Thoracic aorta (tissue), 2 donors: Measurements from ENCODE around the gene EEFSEC. TPM values are rescaled to one million over a fixed set of nuclear protein-coding genes. Genes with fewer than 3 reads are reported as not detected.

ENCODE experiments used
- ATAC-seq: fragments of 150-250 bp; one replicate; pipeline ENCODE4 v1.8.0; 2017; ENCODE audit warnings: low read depth; ENCODE audit not compliant: insufficient number of reproducible peaks, low FRiP score
- DNase-seq: peaks from one replicate; pipeline ENCODE4 v3.0.0-alpha.2; 2020; ENCODE audit warnings: low spot score
- H3K27ac ChIP-seq, 2 donors: fragments of 200-600 bp; sonication (generic); 1 replicate in 1 of 2; 2 replicates in 1 of 2; pipeline ENCODE4 v1.5.1; 2016; ENCODE audit warnings: mild to moderate bottlenecking in 2 of 2, moderate library complexity in 2 of 2
- H3K27me3 ChIP-seq: fragments of 200-600 bp; sonication (generic); replicated peaks from 2 replicates; pipeline ENCODE4 v1.6.0; 2016; ENCODE audit warnings: mild to moderate bottlenecking; ENCODE audit not compliant: insufficient read depth
- H3K36me3 ChIP-seq: fragments of 200-600 bp; sonication (generic); one replicate; pipeline ENCODE4 v1.5.1; 2016
- H3K4me1 ChIP-seq, 2 donors: fragments of 200-600 bp; sonication (generic); 1 replicate in 1 of 2; 2 replicates in 1 of 2; pipeline versions ENCODE4 v1.5.1 to v1.6.0; 2016; ENCODE audit warnings: low read depth in 2 of 2, mild to moderate bottlenecking in 1 of 2; ENCODE audit not compliant: control insufficient read depth in 1 of 2
- H3K4me3 ChIP-seq: fragments of 200-600 bp; sonication (generic); 2 replicates; pipeline ENCODE4 v1.5.1; 2016; ENCODE audit warnings: mild to moderate bottlenecking
- H3K9me3 ChIP-seq: fragments of 200-600 bp; sonication (generic); 2 replicates; pipeline ENCODE4 v1.5.1; 2016
- total RNA-seq, 2 donors: library from RNA; depleted of rRNA; stranded (reverse); fragments of >200 nt; gene quantifications; one replicate each; pipeline versions ENCODE4 v1.1.0 to v1.2.3, GENCODE V29; 2016
- TF ChIP-seq, protein P1 (sequence below): fragments of 200-600 bp; sonication (generic); IDR thresholded peaks from one replicate; pipeline ENCODE4 v1.5.1; 2019; ENCODE audit warnings: antibody characterized with exemption

Gene EEFSEC
- total RNA-seq, 2 donors from 2014 or later: 16.1 to 17.5 TPM

DNA sequence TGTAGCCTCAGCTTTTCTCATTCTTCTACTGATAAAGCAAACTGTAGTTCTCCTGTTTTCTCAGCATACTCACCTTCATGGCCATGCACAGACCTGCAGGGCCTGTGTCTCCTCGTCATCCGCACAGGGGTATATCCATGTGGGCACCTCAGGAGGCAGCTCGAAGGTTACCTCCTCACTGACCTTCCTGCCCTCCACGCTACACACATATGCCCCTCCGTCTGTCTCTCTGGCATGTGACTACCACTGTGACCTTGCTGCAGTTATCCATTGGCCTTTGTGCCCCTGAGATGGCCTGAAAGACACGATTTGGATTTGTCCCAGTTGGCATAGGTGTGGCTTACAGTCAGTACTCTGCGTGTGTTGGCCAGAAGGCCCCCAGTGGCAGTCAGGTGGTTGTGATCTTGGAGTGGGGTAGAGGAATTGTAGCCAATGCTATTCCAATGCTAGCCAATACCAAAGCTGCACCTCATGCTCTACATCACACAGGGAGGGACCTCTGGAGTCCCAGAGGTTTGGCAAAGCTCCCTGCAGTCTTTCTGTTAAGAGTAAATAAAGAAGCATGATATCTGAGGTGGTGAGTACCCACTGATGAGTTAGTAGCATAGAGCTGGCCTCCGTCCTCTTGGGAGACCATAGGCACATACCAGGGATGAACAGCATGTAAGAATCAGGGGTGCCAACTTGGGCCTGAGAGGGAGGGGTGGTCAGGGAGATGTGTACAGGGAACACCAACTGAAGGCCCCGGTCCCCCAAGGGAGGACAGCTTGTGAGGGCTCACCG lies 143.4 kb downstream of the EEFSEC start:
- Histone ChIP-seq H3K4me1 (peaks cover 0 to 6% of the 10 kb centered on the region in 2 donors), H3K36me3 (no peaks in the 10 kb centered on the region), H3K4me3 (no peak overlapping the region), H3K27me3 (no peaks in the 10 kb centered on the region), H3K9me3 (no peaks in the 10 kb centered on the region), H3K27ac (no peak overlapping the region)
- ATAC-seq (no peak), DNase-seq (no peak)
- TF ChIP-seq, protein P1, sequence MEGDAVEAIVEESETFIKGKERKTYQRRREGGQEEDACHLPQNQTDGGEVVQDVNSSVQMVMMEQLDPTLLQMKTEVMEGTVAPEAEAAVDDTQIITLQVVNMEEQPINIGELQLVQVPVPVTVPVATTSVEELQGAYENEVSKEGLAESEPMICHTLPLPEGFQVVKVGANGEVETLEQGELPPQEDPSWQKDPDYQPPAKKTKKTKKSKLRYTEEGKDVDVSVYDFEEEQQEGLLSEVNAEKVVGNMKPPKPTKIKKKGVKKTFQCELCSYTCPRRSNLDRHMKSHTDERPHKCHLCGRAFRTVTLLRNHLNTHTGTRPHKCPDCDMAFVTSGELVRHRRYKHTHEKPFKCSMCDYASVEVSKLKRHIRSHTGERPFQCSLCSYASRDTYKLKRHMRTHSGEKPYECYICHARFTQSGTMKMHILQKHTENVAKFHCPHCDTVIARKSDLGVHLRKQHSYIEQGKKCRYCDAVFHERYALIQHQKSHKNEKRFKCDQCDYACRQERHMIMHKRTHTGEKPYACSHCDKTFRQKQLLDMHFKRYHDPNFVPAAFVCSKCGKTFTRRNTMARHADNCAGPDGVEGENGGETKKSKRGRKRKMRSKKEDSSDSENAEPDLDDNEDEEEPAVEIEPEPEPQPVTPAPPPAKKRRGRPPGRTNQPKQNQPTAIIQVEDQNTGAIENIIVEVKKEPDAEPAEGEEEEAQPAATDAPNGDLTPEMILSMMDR: no peak

DNA sequence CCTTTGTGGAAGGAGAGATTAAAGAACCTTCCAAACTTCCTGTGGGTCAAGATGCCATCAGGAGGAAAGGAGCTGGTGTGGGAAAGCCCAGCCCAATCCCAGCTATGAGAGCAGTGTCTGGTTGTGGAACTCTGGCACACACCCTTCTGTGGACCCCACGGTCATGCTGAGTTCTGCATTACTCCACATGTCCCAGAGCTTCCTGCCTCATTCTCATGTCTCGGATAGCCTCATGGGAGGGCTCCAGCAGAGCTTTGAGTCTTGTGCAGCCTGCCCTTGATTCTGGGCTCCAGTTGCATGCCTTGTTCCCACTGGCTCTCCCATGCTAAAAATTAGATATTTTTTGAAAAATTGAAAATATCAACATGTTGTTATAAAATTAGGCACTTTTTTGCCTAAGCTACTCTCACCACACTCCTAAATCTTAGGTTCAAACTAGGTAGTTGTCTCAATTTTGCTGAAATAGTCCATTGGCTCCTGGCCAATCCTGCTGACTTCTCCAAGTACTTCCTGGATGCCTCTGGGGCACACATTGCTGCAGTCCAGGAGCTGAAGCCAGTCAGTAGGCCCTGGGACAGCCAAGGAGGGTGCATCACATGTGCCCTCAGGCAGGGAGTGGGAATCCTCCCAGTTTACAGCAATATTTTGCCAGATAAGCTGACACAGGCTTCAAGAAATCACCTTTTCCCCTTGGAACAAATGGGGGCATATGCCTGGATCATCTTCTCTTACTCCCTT lies 144.3 kb downstream of the EEFSEC start:
- no peak for DNase-seq
- Histone ChIP-seq H3K27me3 (no peaks in the 10 kb centered on the region), H3K9me3 (no peaks in the 10 kb centered on the region), H3K36me3 (no peaks in the 10 kb centered on the region), H3K27ac (no peak overlapping the region), H3K4me1 (peaks cover 0 to 6% of the 10 kb centered on the region in 2 donors), H3K4me3 (no peak overlapping the region)
- TF ChIP-seq, protein P1: no peak
- ATAC-seq: no peak

DNA sequence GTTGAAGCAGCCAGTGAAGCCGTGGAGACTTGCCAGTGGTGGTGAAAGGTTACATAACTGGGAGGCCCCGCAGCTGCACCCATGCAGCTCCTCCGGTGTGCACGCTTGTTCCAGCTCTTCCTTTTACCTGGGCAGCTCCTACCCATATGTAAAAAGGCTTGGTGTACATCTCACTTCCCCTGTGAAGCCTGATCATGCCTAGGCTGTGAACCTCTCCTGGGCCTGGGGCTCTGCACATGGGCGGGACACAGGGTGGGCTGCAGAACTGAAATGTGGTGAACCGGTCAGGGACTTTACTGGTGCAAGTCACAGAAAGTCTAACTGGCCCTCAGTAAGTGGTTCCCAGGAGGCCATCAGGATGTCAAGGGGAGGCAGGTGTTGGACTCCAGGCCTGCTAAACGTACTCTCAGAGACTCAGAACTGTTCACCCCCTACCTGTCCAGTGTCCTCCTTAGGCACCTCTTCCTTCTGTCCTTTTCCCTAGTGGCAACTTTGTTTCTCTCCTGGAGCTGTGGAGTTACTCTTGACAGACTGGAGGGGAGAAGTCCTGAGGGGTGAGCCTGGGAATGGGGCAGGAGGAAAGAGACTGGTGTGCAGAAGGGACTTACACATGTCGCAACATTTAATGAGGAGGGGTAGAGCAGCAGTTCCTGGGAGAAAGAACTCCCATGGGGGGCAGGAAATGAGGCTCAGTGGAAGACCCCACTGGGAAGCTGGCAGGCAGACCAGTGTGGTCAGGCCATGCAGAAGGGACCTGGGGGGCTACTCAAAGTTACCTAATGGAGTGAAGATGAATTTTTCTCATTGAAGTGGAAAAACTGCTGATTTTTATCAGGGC lies 148.1 kb downstream of the EEFSEC start:
- TF ChIP-seq, protein P1: no peak
- H3K27me3 ChIP-seq: no peaks in the 10 kb centered on the region

DNA sequence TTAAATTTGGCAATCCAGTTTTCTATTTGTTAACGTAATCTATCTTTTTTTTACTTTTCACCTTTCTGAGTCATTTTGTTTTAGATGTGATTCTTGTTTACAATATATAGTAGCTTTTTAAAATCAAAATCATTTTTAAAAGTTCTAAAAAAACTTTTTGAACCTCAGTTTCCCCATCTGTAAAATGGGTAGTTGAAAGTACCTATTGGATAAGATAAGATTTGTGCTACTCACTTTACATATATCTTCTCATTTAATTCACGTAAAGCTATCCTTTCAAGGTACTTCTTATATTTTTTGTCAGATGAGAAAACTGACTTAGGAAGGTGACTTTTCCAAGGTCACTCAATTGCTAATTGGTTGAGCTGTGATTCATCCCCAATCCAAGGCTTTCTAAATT lies 153.2 kb downstream of the EEFSEC start:
- Histone ChIP-seq H3K36me3 (no peaks in the 10 kb centered on the region), H3K27ac (no peak overlapping the region), H3K4me3 (no peak overlapping the region), H3K27me3 (no peaks in the 10 kb centered on the region), H3K9me3 (no peaks in the 10 kb centered on the region), H3K4me1 (no peaks in the 10 kb centered on the region)
- DNase-seq (no peak), ATAC-seq (no peak)
- TF ChIP-seq, protein P1: no peak

More for the DNA sequence above, 148.1 kb downstream of the EEFSEC start:
- no peaks in the 10 kb centered on the region for H3K36me3 ChIP-seq
- H3K27ac ChIP-seq: no peak overlapping the region
- H3K4me3 ChIP-seq: no peak overlapping the region
- peaks cover 0 to 6% of the 10 kb centered on the region in 2 donors for H3K4me1 ChIP-seq
- DNase-seq (no peak), ATAC-seq (no peak)
- H3K9me3 ChIP-seq: no peaks in the 10 kb centered on the region
